K562 (cell line): ENCODE data around the gene TET2. TPM values are rescaled to one million over a fixed set of nuclear protein-coding genes. Genes with fewer than 3 reads are reported as not detected.
A peak's percentile ranks its signal among the peaks of the same experiment; 100 is the strongest.

ENCODE experiments used
- BHLHE40 ChIP-seq: IDR thresholded peaks from 2 replicates; pipeline ENCODE4 v1.6.1; 2011; ENCODE audit warnings: low read length, improper control_type of control experiment
- BRD4 ChIP-seq: fragments of 200-600 bp; sonication (generic); IDR thresholded peaks from 2 replicates; pipeline ENCODE4 v1.6.1; 2017; ENCODE audit warnings: inconsistent platforms
- CREB1 ChIP-seq, 2 experiments: sonication (generic) in 1 of 2; formaldehyde crosslinking in 1 of 2; IDR thresholded peaks; 2 replicates each; pipeline versions ENCODE4 v1.6.1 to v1.8.0; 2012 to 2022; ENCODE audit warnings: inconsistent platforms in 1 of 2, mild to moderate bottlenecking in 1 of 2, missing genetic modification reagents in 1 of 2, moderate library complexity in 1 of 2
- DPF2 ChIP-seq: fragments of 450-650 bp; IDR thresholded peaks from 2 replicates; pipeline ENCODE4 v1.6.1; 2016
- EGR1 ChIP-seq: fragments of 450-650 bp; conservative IDR thresholded peaks from 2 replicates; pipeline ENCODE4 v1.6.1; 2017; ENCODE audit warnings: mild to moderate bottlenecking
- FIP1L1 ChIP-seq: fragments of 200-400 bp; formaldehyde crosslinking; IDR thresholded peaks from 2 replicates; pipeline ENCODE4 v1.6.1; 2018; ENCODE audit warnings: mild to moderate bottlenecking, low read depth, low read length; ENCODE audit not compliant: poor library complexity, severe bottlenecking
- HOXB6 ChIP-seq: fragments of 250-450 bp; sonication (Bioruptor Pico); IDR thresholded peaks from 2 replicates; pipeline ENCODE4 v1.5.1; 2022; ENCODE audit warnings: mild to moderate bottlenecking, borderline replicate concordance
- ILK ChIP-seq: fragments of 450-650 bp; IDR thresholded peaks from 2 replicates; pipeline ENCODE4 v1.6.1; 2016; ENCODE audit warnings: missing genetic modification characterization, low read depth, mild to moderate bottlenecking, missing compliant biosample characterization, moderate library complexity, borderline replicate concordance
- KDM5B ChIP-seq: fragments of 200-600 bp; sonication (generic); IDR thresholded peaks from 2 replicates; pipeline ENCODE4 v1.6.1; 2012; ENCODE audit warnings: low read depth, mild to moderate bottlenecking, moderate library complexity, low read length, control low read depth, inconsistent platforms; ENCODE audit not compliant: insufficient replicate concordance
- L3MBTL2 ChIP-seq: fragments of 450-650 bp; IDR thresholded peaks from 2 replicates; pipeline ENCODE4 v1.6.1; 2016; ENCODE audit warnings: mild to moderate bottlenecking, moderate library complexity
- LEF1 ChIP-seq: fragments of 450-650 bp; IDR thresholded peaks from 2 replicates; pipeline ENCODE4 v1.6.1; 2016; ENCODE audit warnings: mild to moderate bottlenecking
- MED1 ChIP-seq: sonication (generic); formaldehyde crosslinking; IDR thresholded peaks from 2 replicates; pipeline ENCODE4 v1.8.1; 2023; ENCODE audit warnings: missing genetic modification reagents, borderline replicate concordance
- NRF1 ChIP-seq, 2 experiments: fragments of 450-650 bp; IDR thresholded peaks in 1 of 2; conservative IDR thresholded peaks in 1 of 2; 2 replicates each; pipeline ENCODE4 v1.6.1; 2014; ENCODE audit warnings: mild to moderate bottlenecking in 2 of 2
- RAD51 ChIP-seq: fragments of 450-650 bp; IDR thresholded peaks from 2 replicates; pipeline ENCODE4 v1.7.1; 2016; ENCODE audit warnings: low read depth, mild to moderate bottlenecking, borderline replicate concordance
- RBBP5 ChIP-seq: fragments of 200-600 bp; sonication (generic); IDR thresholded peaks from 2 replicates; pipeline ENCODE4 v1.6.1; 2012; ENCODE audit warnings: borderline replicate concordance, mild to moderate bottlenecking, low read length, control low read depth, inconsistent platforms; ENCODE audit not compliant: insufficient read depth, poor library complexity, severe bottlenecking
- TEAD2 ChIP-seq: fragments of 450-650 bp; IDR thresholded peaks from 2 replicates; pipeline ENCODE4 v1.6.1; 2016; ENCODE audit warnings: missing genetic modification characterization, control low read depth, missing compliant biosample characterization
- ZBTB1 ChIP-seq: sonication (generic); formaldehyde crosslinking; IDR thresholded peaks from 2 replicates; pipeline ENCODE4 v1.8.1; 2023; ENCODE audit warnings: missing genetic modification reagents, low read depth, mild to moderate bottlenecking, borderline replicate concordance
- ZNF408 ChIP-seq: fragments of 250-450 bp; sonication (Bioruptor Pico); IDR thresholded peaks from 2 replicates; pipeline ENCODE4 v1.4.0; 2020; ENCODE audit warnings: low read depth, mild to moderate bottlenecking, moderate library complexity
- ZNF639 ChIP-seq, 2 experiments: fragments of 200-800 bp in 1 of 2; sonication (Bioruptor generic) in 1 of 2; sonication (generic) in 1 of 2; formaldehyde crosslinking in 1 of 2; IDR thresholded peaks in 1 of 2; conservative IDR thresholded peaks in 1 of 2; 2 replicates each; pipeline versions ENCODE4 v1.5.0 to v1.6.1; 2016 to 2020; ENCODE audit warnings: missing compliant biosample characterization in 1 of 2, missing genetic modification characterization in 1 of 2, missing genetic modification reagents in 1 of 2
- polyA plus RNA-seq, 8 experiments: library from polyadenylated mRNA; depleted of rRNA in 4 of 8; stranded (reverse) in 5 of 8; unstranded in 3 of 8; fragments of >200 nt; fragmentation: Nextera tagmentation in 2 of 8; fragmentation: Illumina TruSeq in 1 of 8; extraction: Ambion mirVana in 2 of 8; extraction: Trizol in 1 of 8; gene quantifications; 2 replicates each; pipeline versions ENCODE4 v1.2.1 to v1.2.3, GENCODE V29; 2011 to 2014; ENCODE audit warnings: inconsistent platforms in 1 of 8, missing spikeins in 1 of 8
- total RNA-seq, 7 experiments: library from RNA; depleted of rRNA in 6 of 7; stranded (reverse); fragments of >200 nt in 6 of 7; fragmentation: Illumina TruSeq in 2 of 7; extraction: Trizol in 2 of 7; gene quantifications; 2 replicates each; pipeline versions ENCODE4 v1.2.1 to v1.2.3, GENCODE V29; 2011 to 2021; ENCODE audit warnings: low replicate concordance in 1 of 7
- TF ChIP-seq, protein P1 (sequence below): sonication (generic); IDR thresholded peaks from 2 replicates; pipeline ENCODE4 v1.6.1; 2016
- TF ChIP-seq, protein P2 (sequence below): IDR thresholded peaks from 2 replicates; pipeline ENCODE4 v1.6.1; 2014; ENCODE audit warnings: antibody characterized with exemption
- TF ChIP-seq, protein P3 (sequence below): fragments of 450-650 bp; conservative IDR thresholded peaks from 2 replicates; pipeline ENCODE4 v1.6.1; 2016; ENCODE audit warnings: missing genetic modification characterization, low read depth, mild to moderate bottlenecking, missing compliant biosample characterization, moderate library complexity

Gene TET2
- total and polyA plus RNA-seq, 9 of the 15 experiments (the other 6 are each of a cell fraction or from before 2014, with no cell fraction given): 0.80 to 11.1 (median 4.9) TPM

GRCh38 chr4:105146276-105147015 lies at the start of gene TET2 (continued):
- TF ChIP-seq, protein P1, sequence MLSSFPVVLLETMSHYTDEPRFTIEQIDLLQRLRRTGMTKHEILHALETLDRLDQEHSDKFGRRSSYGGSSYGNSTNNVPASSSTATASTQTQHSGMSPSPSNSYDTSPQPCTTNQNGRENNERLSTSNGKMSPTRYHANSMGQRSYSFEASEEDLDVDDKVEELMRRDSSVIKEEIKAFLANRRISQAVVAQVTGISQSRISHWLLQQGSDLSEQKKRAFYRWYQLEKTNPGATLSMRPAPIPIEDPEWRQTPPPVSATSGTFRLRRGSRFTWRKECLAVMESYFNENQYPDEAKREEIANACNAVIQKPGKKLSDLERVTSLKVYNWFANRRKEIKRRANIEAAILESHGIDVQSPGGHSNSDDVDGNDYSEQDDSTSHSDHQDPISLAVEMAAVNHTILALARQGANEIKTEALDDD: no peak
- TF ChIP-seq, protein P2, sequence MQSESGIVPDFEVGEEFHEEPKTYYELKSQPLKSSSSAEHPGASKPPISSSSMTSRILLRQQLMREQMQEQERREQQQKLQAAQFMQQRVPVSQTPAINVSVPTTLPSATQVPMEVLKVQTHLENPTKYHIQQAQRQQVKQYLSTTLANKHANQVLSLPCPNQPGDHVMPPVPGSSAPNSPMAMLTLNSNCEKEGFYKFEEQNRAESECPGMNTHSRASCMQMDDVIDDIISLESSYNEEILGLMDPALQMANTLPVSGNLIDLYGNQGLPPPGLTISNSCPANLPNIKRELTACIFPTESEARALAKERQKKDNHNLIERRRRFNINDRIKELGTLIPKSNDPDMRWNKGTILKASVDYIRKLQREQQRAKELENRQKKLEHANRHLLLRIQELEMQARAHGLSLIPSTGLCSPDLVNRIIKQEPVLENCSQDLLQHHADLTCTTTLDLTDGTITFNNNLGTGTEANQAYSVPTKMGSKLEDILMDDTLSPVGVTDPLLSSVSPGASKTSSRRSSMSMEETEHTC: no peak
- no peak for TF ChIP-seq ZBTB1 (CRISPR knock-in tag)
- TF ChIP-seq CREB1 (IDR thresholded peaks at IDR 0.05): peak; percentile 78
- TF ChIP-seq CREB1 (CRISPR knock-in tag; IDR thresholded peaks at IDR 0.05): no peak
- TF ChIP-seq RBBP5: peak; percentile 69
- TF ChIP-seq, protein P3, sequence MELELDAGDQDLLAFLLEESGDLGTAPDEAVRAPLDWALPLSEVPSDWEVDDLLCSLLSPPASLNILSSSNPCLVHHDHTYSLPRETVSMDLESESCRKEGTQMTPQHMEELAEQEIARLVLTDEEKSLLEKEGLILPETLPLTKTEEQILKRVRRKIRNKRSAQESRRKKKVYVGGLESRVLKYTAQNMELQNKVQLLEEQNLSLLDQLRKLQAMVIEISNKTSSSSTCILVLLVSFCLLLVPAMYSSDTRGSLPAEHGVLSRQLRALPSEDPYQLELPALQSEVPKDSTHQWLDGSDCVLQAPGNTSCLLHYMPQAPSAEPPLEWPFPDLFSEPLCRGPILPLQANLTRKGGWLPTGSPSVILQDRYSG (tag): no peak
- no peak for TF ChIP-seq TEAD2 (tag)
- TF ChIP-seq FIP1L1: peak; percentile 54
- TF ChIP-seq KDM5B: peak; percentile 61
- TF ChIP-seq BRD4: no peak; the same call in 1 of the 2 replicates
- 0 out of 2 replicates have a peak, but pooled peaks have one; percentile 4 for TF ChIP-seq BHLHE40
- TF ChIP-seq L3MBTL2: peak; percentile 49
- TF ChIP-seq LEF1: no peak
- peak; percentile 25; the same call in 1 of the 2 replicates for TF ChIP-seq EGR1
- TF ChIP-seq ZNF639 (CRISPR knock-in tag; conservative IDR thresholded peaks at IDR 0.05 in 1 of 2, IDR thresholded peaks at IDR 0.05 in 1 of 2): peak in 1 of 2 experiments; percentile 83; a peak in 2 of 4 replicates
- no peak for TF ChIP-seq MED1 (CRISPR knock-in tag)
- no peak for TF ChIP-seq ZNF408 (CRISPR knock-in tag)
- TF ChIP-seq ILK (tag): no peak
- no peak for TF ChIP-seq RAD51
- TF ChIP-seq HOXB6 (CRISPR knock-in tag): no peak
- peak; percentile 46 to 68; a peak in 3 of 4 replicates for TF ChIP-seq NRF1 (conservative IDR thresholded peaks at IDR 0.05 in 1 of 2, IDR thresholded peaks at IDR 0.05 in 1 of 2)
- no peak for TF ChIP-seq DPF2
